HEK293 (cell line): Measurements from ENCODE around the gene LYRM1.

ENCODE experiments used
- CTCF ChIA-PET: fragments of 350-600 bp; formaldehyde crosslinking; extraction: SDS; loops from one replicate; lab custom pipeline; 2021; ENCODE audit warnings: antibody characterized with exemption; lab: Yijun Ruan, JAX
- POLR2A ChIA-PET: fragments of 300-600 bp; formaldehyde crosslinking; extraction: SDS; loops from one replicate; lab custom pipeline; 2020; ENCODE audit warnings: antibody characterized with exemption, inconsistent platforms; lab: Yijun Ruan, JAX
- H3K27ac ChIP-seq: fragments of 200-500 bp; sonication (Bioruptor generic); 2 replicates; pipeline ENCODE4 v1.5.1; 2014; ENCODE audit warnings: low read depth, low read length, control low read depth, inconsistent platforms; ENCODE audit errors: extremely low read depth
- H3K36me3 ChIP-seq, 2 experiments: fragments of 200-500 bp in 1 of 2; sonication (Bioruptor generic) in 1 of 2; 1 replicate in 1 of 2; 2 replicates in 1 of 2; pipeline ENCODE4 v1.5.1; 2014 to 2017; ENCODE audit warnings: inconsistent platforms in 2 of 2, low read length in 2 of 2; ENCODE audit not compliant: control insufficient read depth in 2 of 2, insufficient read depth in 1 of 2
- H3K4me1 ChIP-seq: fragments of 200-500 bp; sonication (Bioruptor generic); 2 replicates; pipeline ENCODE4 v1.5.1; 2014; ENCODE audit warnings: mild to moderate bottlenecking, low read length, inconsistent platforms; ENCODE audit not compliant: control insufficient read depth, insufficient read depth
- H3K4me3 ChIP-seq: 2 replicates; pipeline ENCODE4 v1.5.1; 2011; ENCODE audit warnings: low read depth, mild to moderate bottlenecking, control low read depth, low read length, moderate library complexity
- H3K9me3 ChIP-seq: fragments of 200-500 bp; sonication (Bioruptor generic); 2 replicates; pipeline ENCODE4 v1.5.1; 2014; ENCODE audit warnings: low read depth, low read length, inconsistent platforms; ENCODE audit not compliant: control insufficient read depth, insufficient read depth
- CTCF ChIP-seq: fragments of 450-650 bp; formaldehyde crosslinking; IDR thresholded peaks from 2 replicates; pipeline ENCODE4 v1.5.1; 2016; ENCODE audit warnings: missing biosample characterization, missing genetic modification characterization
- EGR2 ChIP-seq: fragments of 450-650 bp; formaldehyde crosslinking; IDR thresholded peaks from 2 replicates; pipeline ENCODE4 v1.5.1; 2016; ENCODE audit warnings: low read depth, missing biosample characterization, missing genetic modification characterization
- KLF8 ChIP-seq: fragments of 450-650 bp; formaldehyde crosslinking; IDR thresholded peaks from 2 replicates; pipeline ENCODE4 v1.5.1; 2016; ENCODE audit warnings: missing biosample characterization, missing genetic modification characterization
- KLF9 ChIP-seq: fragments of 450-650 bp; formaldehyde crosslinking; IDR thresholded peaks from 2 replicates; pipeline ENCODE4 v1.5.1; 2016; ENCODE audit warnings: missing biosample characterization, missing genetic modification characterization, low read depth
- PBX3 ChIP-seq: sonication (generic); formaldehyde crosslinking; IDR thresholded peaks from 2 replicates; pipeline ENCODE4 v1.8.1; 2022; ENCODE audit warnings: mild to moderate bottlenecking, moderate library complexity, missing genetic modification reagents
- PRDM10 ChIP-seq: fragments of 450-650 bp; formaldehyde crosslinking; IDR thresholded peaks from 2 replicates; pipeline ENCODE4 v1.5.1; 2016; ENCODE audit warnings: missing biosample characterization, missing genetic modification characterization
- REPIN1 ChIP-seq: fragments of 450-650 bp; formaldehyde crosslinking; IDR thresholded peaks from 2 replicates; pipeline ENCODE4 v1.5.1; 2017; ENCODE audit warnings: missing biosample characterization, missing genetic modification characterization, low read depth
- ZBTB11 ChIP-seq: fragments of 450-650 bp; formaldehyde crosslinking; conservative IDR thresholded peaks from 2 replicates; pipeline ENCODE4 v1.5.1; 2016; ENCODE audit warnings: low read depth, missing biosample characterization, missing genetic modification characterization
- ZBTB20 ChIP-seq: fragments of 450-650 bp; formaldehyde crosslinking; IDR thresholded peaks from 2 replicates; pipeline ENCODE4 v1.5.1; 2016; ENCODE audit warnings: missing biosample characterization, missing genetic modification characterization
- ZBTB7A ChIP-seq: fragments of 450-650 bp; formaldehyde crosslinking; IDR thresholded peaks from 2 replicates; pipeline ENCODE4 v1.5.1; 2016; ENCODE audit warnings: low read depth, missing biosample characterization, missing genetic modification characterization
- ZFP37 ChIP-seq: fragments of 450-650 bp; formaldehyde crosslinking; IDR thresholded peaks from 2 replicates; pipeline ENCODE4 v1.5.1; 2016; ENCODE audit warnings: missing biosample characterization, missing genetic modification characterization
- ZNF133 ChIP-seq: fragments of 450-650 bp; formaldehyde crosslinking; IDR thresholded peaks from 2 replicates; pipeline ENCODE4 v1.5.1; 2016; ENCODE audit warnings: missing biosample characterization, missing genetic modification characterization
- ZNF169 ChIP-seq: fragments of 450-650 bp; formaldehyde crosslinking; IDR thresholded peaks from 2 replicates; pipeline ENCODE4 v1.5.1; 2016; ENCODE audit warnings: missing biosample characterization, missing genetic modification characterization
- ZNF174 ChIP-seq: fragments of 450-650 bp; formaldehyde crosslinking; IDR thresholded peaks from 2 replicates; pipeline ENCODE4 v1.5.0; 2017; ENCODE audit warnings: missing biosample characterization, mild to moderate bottlenecking, missing genetic modification characterization
- ZNF221 ChIP-seq: fragments of 450-650 bp; formaldehyde crosslinking; IDR thresholded peaks from 2 replicates; pipeline ENCODE4 v1.5.1; 2017; ENCODE audit warnings: missing biosample characterization, missing genetic modification characterization, borderline replicate concordance
- ZNF335 ChIP-seq: fragments of 450-650 bp; formaldehyde crosslinking; conservative IDR thresholded peaks from 2 replicates; pipeline ENCODE4 v1.5.1; 2016; ENCODE audit warnings: missing biosample characterization, missing genetic modification characterization
- ZNF362 ChIP-seq: fragments of 450-650 bp; formaldehyde crosslinking; IDR thresholded peaks from 2 replicates; pipeline ENCODE4 v1.5.1; 2016; ENCODE audit warnings: missing biosample characterization, missing genetic modification characterization
- ZNF514 ChIP-seq: fragments of 450-650 bp; formaldehyde crosslinking; IDR thresholded peaks from 2 replicates; pipeline ENCODE4 v1.5.1; 2016; ENCODE audit warnings: missing biosample characterization, missing genetic modification characterization
- ZNF530 ChIP-seq: fragments of 450-650 bp; formaldehyde crosslinking; IDR thresholded peaks from 2 replicates; pipeline ENCODE4 v1.5.1; 2016; ENCODE audit warnings: low read depth, missing biosample characterization, missing genetic modification characterization
- ZNF571 ChIP-seq: fragments of 450-650 bp; formaldehyde crosslinking; IDR thresholded peaks from 2 replicates; pipeline ENCODE4 v1.5.0; 2017; ENCODE audit warnings: missing biosample characterization, missing genetic modification characterization
- ZNF654 ChIP-seq: fragments of 450-650 bp; formaldehyde crosslinking; IDR thresholded peaks from 2 replicates; pipeline ENCODE4 v1.5.1; 2016; ENCODE audit warnings: low read depth, missing biosample characterization, missing genetic modification characterization
- ZNF701 ChIP-seq: fragments of 450-650 bp; formaldehyde crosslinking; IDR thresholded peaks from 2 replicates; pipeline ENCODE4 v1.5.1; 2016; ENCODE audit warnings: missing biosample characterization, missing genetic modification characterization
- ZNF785 ChIP-seq: fragments of 450-650 bp; formaldehyde crosslinking; IDR thresholded peaks from 2 replicates; pipeline ENCODE4 v1.5.1; 2016; ENCODE audit warnings: missing biosample characterization, missing genetic modification characterization
- ZSCAN18 ChIP-seq: fragments of 450-650 bp; formaldehyde crosslinking; IDR thresholded peaks from 2 replicates; pipeline ENCODE4 v1.5.1; 2016; ENCODE audit warnings: missing biosample characterization, missing genetic modification characterization
- ZSCAN30 ChIP-seq: fragments of 450-650 bp; IDR thresholded peaks from 2 replicates; pipeline ENCODE4 v1.5.1; 2018; ENCODE audit warnings: missing biosample characterization, mild to moderate bottlenecking, missing genetic modification characterization, moderate library complexity

LYRM1 gene

GRCh38 chr16:20920799-20921198 lies 20.2 kb downstream of the LYRM1 start:
- ChIA-PET POLR2A (no interaction called here), CTCF (interaction anchor here (1.7 kb wide), 1 partner anchor 70 kb away, joined by 5 read pairs; no protein-coding TSS in a partner anchor)
- H3K9me3 ChIP-seq, result no peaks in the 10 kb centered on the region
- no peak for TF ChIP-seq EGR2
- TF ChIP-seq ZFP37 (tag by site-specific recombination), result no peak
- TF ChIP-seq ZNF221 (tag by site-specific recombination), result no peak
- TF ChIP-seq ZNF174 (tag by site-specific recombination), result no peak
- TF ChIP-seq ZNF701 (tag by site-specific recombination), result no peak
- no peak for TF ChIP-seq ZNF654 (tag by site-specific recombination)
- TF ChIP-seq ZNF530, result no peak
- no peak for TF ChIP-seq KLF9 (tag by site-specific recombination)
- TF ChIP-seq ZSCAN30 (tag by site-specific recombination), result no peak
- no peak for TF ChIP-seq ZBTB7A (tag by site-specific recombination)
- no peak for TF ChIP-seq ZNF571 (tag by site-specific recombination)
- no peak for TF ChIP-seq ZNF362
- TF ChIP-seq ZNF335 (tag by site-specific recombination), result no peak
- no peak for TF ChIP-seq ZBTB11
- no peak for TF ChIP-seq ZNF514
- TF ChIP-seq ZBTB20 (tag by site-specific recombination), result no peak
- no peak for TF ChIP-seq ZNF785 (tag by site-specific recombination)
- TF ChIP-seq ZNF133, result no peak
- TF ChIP-seq PRDM10 (tag by site-specific recombination), result no peak
- peaks cover 0 to 10% of the 10 kb centered on the region in 2 experiments; a peak in 2 of 3 replicates for H3K36me3 ChIP-seq
- no peaks in the 10 kb centered on the region for H3K4me1 ChIP-seq
- no peak overlapping the region for H3K4me3 ChIP-seq
- H3K27ac ChIP-seq, result no peak overlapping the region

GRCh38 chr16:20923876-20924275 lies 23.3 kb downstream of the LYRM1 start:
- Histone ChIP-seq H3K36me3 (peaks cover 0 to 10% of the 10 kb centered on the region in 2 experiments; a peak in 2 of 3 replicates), H3K4me3 (no peak overlapping the region), H3K9me3 (no peaks in the 10 kb centered on the region), H3K27ac (no peak overlapping the region), H3K4me1 (no peaks in the 10 kb centered on the region)
- ChIA-PET POLR2A (no interaction called here), CTCF (no interaction called here)
- TF ChIP-seq ZSCAN18 (no peak), ZNF174 (tag by site-specific recombination) (no peak), CTCF (no peak), PBX3 (CRISPR knock-in tag) (no peak), REPIN1 (tag by site-specific recombination) (no peak), ZNF169 (tag by site-specific recombination) (no peak), KLF8 (tag by site-specific recombination) (no peak)
